Coronary artery (tissue), 2 donors: ENCODE results near the gene IL16.

Experiments
- DNase-seq: peaks from one replicate; pipeline ENCODE4 v3.0.0-alpha.2; 2017; ENCODE audit warnings: low spot score
- H3K27ac ChIP-seq, 2 donors: fragments of 200-600 bp; sonication (generic); one replicate each; pipeline ENCODE4 v1.5.1; 2016 to 2019
- H3K4me3 ChIP-seq: fragments of 200-600 bp; sonication (generic); 2 replicates; pipeline ENCODE4 v1.5.1; 2016; ENCODE audit warnings: mild to moderate bottlenecking, moderate library complexity
- CTCF ChIP-seq: fragments of 200-600 bp; sonication (generic); IDR thresholded peaks from one replicate; pipeline ENCODE4 v1.5.1; 2019; ENCODE audit warnings: antibody characterized with exemption

IL16 gene

GRCh38 chr15:81190922-81191507 is 5.7 kb upstream of the IL16 start:
- Histone ChIP-seq H3K27ac (peak overlapping the region in 1 of 2 donors; percentile 87), H3K4me3 (no peak overlapping the region)
- no peak for TF ChIP-seq CTCF
- DNase-seq, result no peak

DNA sequence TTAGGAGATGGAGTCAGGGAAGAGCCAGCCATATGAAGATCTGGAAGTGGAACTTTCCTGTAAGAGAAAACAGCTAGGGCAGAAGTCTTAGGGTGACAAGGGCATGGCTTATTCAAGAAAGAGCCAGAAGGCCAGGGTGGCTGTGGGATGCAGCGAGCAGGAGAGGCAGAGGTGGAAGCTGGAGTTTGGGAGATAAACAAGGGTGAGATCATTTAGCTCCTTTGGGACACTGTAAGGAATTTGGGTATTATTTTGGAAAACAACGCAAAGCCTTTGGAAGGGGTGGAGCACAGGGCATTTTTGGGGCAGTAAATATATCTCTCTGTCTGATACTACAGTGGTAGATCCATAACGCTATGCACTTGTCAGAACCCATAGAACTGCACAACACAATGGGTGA is 5.0 kb upstream of the IL16 start:
- Histone ChIP-seq H3K4me3 (no peak overlapping the region), H3K27ac (peak overlapping the region in 1 of 2 donors; percentile 87)
- no peak for TF ChIP-seq CTCF
- peak; percentile 21 for DNase-seq

DNA sequence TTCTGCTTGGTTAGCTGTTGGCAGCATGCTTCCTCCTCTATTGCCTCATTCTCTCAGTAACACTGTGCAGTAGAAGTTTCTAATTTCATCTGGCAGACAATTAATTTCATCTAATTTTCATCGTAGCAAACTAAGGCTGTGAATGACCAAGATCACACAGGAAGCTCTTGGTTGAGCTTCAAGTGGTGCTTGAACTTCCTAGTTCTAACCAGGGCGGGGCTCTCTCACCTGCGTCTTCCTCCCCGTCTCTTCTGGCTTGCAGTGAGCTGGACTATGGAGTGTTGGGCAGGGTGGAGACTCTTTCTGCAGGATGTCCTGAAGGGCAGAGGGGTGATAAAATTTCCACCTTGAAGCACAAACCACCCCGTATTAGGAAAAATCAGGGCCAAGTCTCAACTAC is 2.0 kb upstream of the IL16 start:
- peak; percentile 26 for DNase-seq
- H3K27ac ChIP-seq, result peak overlapping the region in 1 of 2 donors; percentile 45
- H3K4me3 ChIP-seq, result no peak overlapping the region
- TF ChIP-seq CTCF, result no peak

DNA sequence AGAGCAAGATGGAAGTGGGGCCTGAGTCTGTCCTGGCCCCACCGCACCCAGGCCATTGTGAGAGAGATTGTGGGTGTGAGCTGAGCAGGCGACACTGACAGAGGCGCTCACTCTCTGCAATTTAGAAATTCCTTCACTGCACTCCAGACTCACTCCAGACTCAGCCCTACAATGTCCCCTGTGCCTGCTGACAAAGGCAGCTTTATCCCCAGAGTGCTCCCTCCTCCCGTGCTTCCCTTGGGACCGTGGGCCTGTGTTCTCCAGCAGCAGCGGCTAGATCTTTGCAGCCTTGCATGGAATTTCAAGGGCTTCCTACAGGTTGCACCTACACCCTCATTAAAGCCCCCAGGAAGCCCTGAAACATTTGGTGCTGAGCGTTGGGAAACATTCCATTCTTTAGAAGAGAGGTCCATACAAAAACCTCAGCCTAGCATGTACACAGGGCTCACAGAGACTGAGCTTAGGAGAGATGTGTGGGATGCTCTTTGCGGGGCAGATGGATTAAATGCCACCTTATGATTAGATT is 1.3 kb upstream of the IL16 start:
- H3K27ac ChIP-seq, result peak overlapping the region in 1 of 2 donors; percentile 45
- no peak overlapping the region for H3K4me3 ChIP-seq
- no peak for TF ChIP-seq CTCF
- no peak for DNase-seq

- no peak for TF ChIP-seq CTCF
- Histone ChIP-seq H3K27ac (peak overlapping the region in 1 of 2 donors; percentile 31), H3K4me3 (no peak overlapping the region)
- no peak for DNase-seq
Measured at GRCh38 chr15:81197255-81197630, 564 bp downstream of the IL16 start.

DNA sequence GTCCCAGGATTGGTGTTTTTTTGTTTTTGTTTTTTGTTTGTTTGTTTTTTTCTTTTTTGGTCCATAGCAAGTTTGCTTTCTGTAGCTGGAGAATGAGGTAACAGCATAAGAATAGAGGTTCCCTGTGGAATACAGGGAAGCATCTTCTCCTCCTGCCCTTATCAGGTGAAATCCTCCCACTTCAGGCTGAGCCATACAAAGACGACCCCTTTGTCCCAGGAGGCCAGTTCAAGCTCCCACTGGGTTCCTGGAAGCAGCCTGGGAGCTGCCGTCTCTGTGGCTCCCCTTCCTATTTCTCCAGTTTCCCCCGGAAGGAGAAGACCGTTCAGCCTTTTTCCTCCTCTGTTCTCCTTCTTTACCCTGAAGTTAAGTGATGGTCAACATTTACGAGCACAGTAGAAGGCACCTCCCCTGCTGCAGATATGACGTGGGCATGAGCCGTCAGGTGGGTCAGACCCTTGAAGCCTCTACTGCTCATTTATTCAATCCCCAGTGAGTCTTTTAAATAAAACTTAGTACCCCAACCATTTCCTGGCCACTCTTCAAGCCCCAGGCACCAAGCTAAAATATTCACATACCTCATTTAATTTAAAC is 1.1 kb downstream of the IL16 start:
- no peak overlapping the region for H3K27ac ChIP-seq
- DNase-seq, result no peak
- H3K4me3 ChIP-seq, result no peak overlapping the region
- no peak for TF ChIP-seq CTCF
